SHP77 (cell line): ENCODE results near the gene RAB3B.
"Not testable (repeated sequence)": the region's sequence is repeated elsewhere in the genome, so short reads cannot be mapped to it uniquely, and the experiment has no call there.

Experiments
- DNase-seq, 2 experiments: peaks; one replicate each; lab custom pipeline; 2025; lab: John Stamatoyannopoulos, UW

RAB3B gene

GRCh38 chr1:51990478-51990965 lies at the start of gene RAB3B:
RAB3B (minus strand) TSS chr1:51990700; CDS start chr1:51977117, 13,583 bp downstream.
- DNase-seq: peak; percentile 48 to 54

- DNase-seq: no peak
Observed at GRCh38 chr1:52037909-52038308, 47.4 kb upstream of the RAB3B start.

- no peak for DNase-seq
Observed at GRCh38 chr1:52037402-52037814, 46.9 kb upstream of the RAB3B start.

GRCh38 chr1:52034050-52034384 lies 43.5 kb upstream of the RAB3B start:
- DNase-seq: no peak

- peak; percentile 88 to 94 for DNase-seq
Observed at GRCh38 chr1:52033190-52034049, 42.9 kb upstream of the RAB3B start, which contains the start of gene KTI12. KTI12 (minus strand) TSS chr1:52033810; CDS start chr1:52033761, 49 bp downstream.

GRCh38 chr1:52032785-52033131 lies 42.3 kb upstream of the RAB3B start:
- DNase-seq: no peak

GRCh38 chr1:52032124-52032784 lies 41.8 kb upstream of the RAB3B start:
- DNase-seq: no peak

GRCh38 chr1:52028839-52029238 lies 38.3 kb upstream of the RAB3B start:
- DNase-seq: not testable (repeated sequence)

GRCh38 chr1:52028328-52028727 lies 37.8 kb upstream of the RAB3B start:
- no peak for DNase-seq

GRCh38 chr1:52026278-52026677 lies 35.8 kb upstream of the RAB3B start:
- DNase-seq: no peak

GRCh38 chr1:52022133-52022532 lies 31.6 kb upstream of the RAB3B start:
- no peak for DNase-seq

- DNase-seq: no peak
Observed at GRCh38 chr1:52008071-52008809, 17.7 kb upstream of the RAB3B start.

- no peak for DNase-seq
Observed at GRCh38 chr1:52007215-52008002, 16.9 kb upstream of the RAB3B start.

- DNase-seq: not testable (repeated sequence)
Observed at GRCh38 chr1:52006081-52006553, 15.6 kb upstream of the RAB3B start.

- DNase-seq: not testable (repeated sequence)
Observed at GRCh38 chr1:52005548-52005947, 15.0 kb upstream of the RAB3B start.

- DNase-seq: no peak
Observed at GRCh38 chr1:52003877-52004276, 13.4 kb upstream of the RAB3B start.

- DNase-seq: peak; percentile 66 to 87
Observed at GRCh38 chr1:52002038-52002917, 11.8 kb upstream of the RAB3B start.

- no peak for DNase-seq
Observed at GRCh38 chr1:51998701-51999100, 8.2 kb upstream of the RAB3B start.

- no peak for DNase-seq
Observed at GRCh38 chr1:51997974-51998382, 7.5 kb upstream of the RAB3B start.
